Stimulated activated CD4-positive, alpha-beta T cell treated with anti-CD3 and anti-CD28 coated beads, TNF-alpha, amount 100 ng/mL, for 4 hours (primary cell): ENCODE data around the gene MTSS2.
"Not testable (repeated sequence)": the region's sequence is repeated elsewhere in the genome, so short reads cannot be mapped to it uniquely, and the experiment has no call there.

ENCODE experiments used
- DNase-seq, 3 experiments: peaks; one replicate each; pipeline ENCODE4 v3.0.0-alpha.2; 2020; ENCODE audit warnings: low read depth in 3 of 3

MTSS2 gene

GRCh38 chr16:70651524-70651923 lies 34.3 kb downstream of the MTSS2 start:
- DNase-seq, result no peak

DNA sequence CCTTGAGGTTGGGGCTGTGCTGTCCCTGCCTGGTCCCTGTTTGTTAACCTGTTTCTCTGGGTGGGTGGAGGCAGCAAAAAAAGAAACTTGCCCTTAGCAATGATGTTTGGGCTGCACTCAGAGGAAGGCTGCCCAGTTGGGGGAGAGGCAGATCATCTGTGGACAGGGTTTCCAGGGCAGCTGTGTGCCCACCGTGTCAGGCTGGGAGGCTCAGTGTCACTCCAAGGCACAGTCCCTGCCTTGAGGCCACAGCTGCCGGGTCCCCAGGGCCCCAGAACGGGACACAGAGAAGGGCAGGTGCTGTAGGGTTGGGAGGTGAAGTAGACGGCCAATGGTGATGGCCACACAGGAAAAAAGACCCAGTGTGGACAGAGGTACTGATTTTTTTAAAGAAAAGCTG lies 35.6 kb downstream of the MTSS2 start:
- no peak for DNase-seq

DNA sequence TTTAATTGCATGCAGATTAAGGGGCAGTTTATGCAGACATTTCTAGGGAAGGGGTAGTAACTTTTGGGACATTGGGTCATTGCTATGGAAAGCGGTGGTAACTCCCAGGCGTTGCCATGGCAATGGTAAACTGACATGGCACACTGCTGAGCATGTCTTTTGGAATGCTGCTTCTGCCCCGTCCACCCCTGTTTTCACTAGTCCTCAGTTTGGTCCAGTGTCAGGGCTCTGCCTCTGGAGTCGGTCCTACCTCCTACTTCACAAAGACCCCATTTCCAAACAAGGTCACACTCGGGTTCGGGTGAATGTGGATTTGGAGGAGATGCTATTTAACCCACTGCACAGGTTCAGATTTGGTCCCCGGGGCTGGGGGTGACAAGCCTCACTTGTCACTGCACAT lies 36.6 kb downstream of the MTSS2 start:
- DNase-seq, result no peak

DNA sequence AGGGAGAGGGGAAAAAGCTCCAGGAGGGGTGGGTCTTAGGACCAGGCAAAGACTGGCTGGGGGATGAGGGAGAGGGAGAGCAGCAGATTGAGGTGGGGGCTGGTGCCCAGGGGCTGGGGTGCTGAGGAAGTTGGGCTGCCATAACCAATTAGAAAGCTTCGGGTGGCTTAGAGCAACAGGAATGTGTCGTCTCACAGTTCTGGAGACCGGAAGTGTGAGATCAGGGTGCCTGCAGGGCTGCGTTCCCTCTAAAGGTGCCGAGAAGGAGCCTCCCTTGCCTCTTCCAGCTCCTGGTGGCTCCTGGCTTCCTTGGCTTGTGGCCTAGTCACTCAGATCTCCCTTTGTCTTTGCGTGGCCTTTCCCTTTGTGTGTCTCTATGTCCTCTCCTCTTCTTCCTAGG lies 37.2 kb downstream of the MTSS2 start:
- DNase-seq, result no peak

GRCh38 chr16:70647441-70648359 lies 38.2 kb downstream of the MTSS2 start:
- DNase-seq, result no peak

- DNase-seq, result no peak
Observed at GRCh38 chr16:70646260-70647241, 39.3 kb downstream of the MTSS2 start, which contains the start of gene IL34. IL34 (plus strand) TSS chr16:70646559; CDS start chr16:70646948, 389 bp downstream.

DNA sequence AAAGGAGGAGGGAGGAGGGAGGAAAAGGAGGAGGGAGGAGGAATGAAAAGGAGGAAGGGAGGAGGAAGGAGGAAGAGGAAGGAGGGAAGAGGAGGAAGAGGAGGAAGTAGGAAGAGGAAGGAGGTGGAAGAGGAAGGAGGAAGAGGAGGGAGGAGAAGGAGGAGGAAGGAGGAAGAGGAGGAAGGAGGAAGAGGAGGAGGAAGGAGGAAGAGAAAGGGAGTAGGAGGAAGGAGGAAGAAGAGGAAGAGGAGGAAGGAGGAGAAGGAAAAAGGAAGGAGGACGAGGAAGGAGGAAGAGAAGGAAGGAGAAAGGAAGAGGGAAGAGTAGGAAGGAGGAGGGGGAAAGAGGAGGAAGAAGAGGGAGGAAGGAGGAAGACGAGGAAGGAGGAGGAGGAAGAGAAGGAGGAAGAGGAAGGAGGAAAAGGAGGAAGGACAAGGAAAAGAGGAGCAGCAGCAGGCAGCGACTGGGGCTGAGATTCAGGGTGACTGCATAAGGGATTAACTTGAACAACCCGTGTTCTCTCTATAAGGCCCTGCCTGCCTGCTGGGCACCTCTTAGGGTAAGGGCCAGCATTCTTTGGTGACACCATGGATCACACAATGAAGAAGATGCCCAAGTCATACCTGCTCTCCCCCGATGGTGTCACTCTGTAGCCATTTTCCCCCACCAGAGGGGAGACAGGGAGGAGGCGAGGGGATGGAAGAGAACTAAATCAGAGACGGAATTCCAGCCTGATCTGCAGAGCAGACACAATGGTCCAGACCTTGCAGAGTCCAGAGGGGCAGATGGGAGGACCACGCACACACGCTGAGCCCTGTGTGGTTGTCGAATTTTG lies 40.9 kb downstream of the MTSS2 start:
- DNase-seq, result no peak

DNA sequence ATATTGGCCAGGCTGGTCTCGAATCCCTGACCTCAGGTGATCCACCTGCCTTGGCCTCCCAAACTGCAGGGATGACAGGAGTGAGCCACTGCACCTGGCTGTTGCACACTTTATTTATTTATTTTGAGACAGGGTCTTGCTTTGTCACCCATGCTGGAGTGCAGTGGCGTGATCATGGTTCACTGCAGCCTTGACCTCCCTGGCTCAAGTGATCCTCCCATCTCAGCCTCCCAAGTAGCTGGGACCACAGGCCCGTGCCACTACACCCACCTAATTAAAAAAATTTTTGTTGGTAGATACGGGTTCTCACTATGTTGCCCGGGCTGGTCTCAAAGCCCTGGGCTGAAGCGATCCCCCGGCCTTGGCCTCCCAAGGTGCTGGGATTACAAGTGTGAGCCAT lies 42.6 kb downstream of the MTSS2 start:
- not testable (repeated sequence) for DNase-seq

DNA sequence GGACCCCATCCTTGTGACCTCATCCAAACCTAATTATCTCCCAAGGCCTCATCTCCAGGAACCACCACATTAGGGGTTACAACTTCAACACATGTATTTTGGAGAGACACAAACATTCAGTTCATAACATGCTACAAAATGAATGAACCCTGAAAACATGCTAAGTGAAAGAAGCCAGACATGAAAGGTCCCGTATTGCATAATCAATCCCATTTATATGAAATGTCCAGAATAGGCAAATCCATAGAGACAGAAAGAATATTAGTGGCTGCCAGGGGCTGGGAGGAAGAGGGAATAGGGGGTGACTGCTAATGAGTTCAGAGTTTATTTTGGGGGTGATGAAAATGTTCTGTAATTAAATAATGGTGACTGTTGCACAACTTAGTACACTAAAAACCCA lies 43.2 kb downstream of the MTSS2 start:
- DNase-seq, result no peak

GRCh38 chr16:70638814-70639792 lies 46.8 kb downstream of the MTSS2 start:
- DNase-seq, result no peak
